ENCODE data around the gene DDAH1. TPM values are rescaled to one million over a fixed set of nuclear protein-coding genes. Genes with fewer than 3 reads are reported as not detected.

The DDAH1 gene
- polyA plus RNA-seq, 1 donor from 2014 or later, result 42.7 TPM

DNA sequence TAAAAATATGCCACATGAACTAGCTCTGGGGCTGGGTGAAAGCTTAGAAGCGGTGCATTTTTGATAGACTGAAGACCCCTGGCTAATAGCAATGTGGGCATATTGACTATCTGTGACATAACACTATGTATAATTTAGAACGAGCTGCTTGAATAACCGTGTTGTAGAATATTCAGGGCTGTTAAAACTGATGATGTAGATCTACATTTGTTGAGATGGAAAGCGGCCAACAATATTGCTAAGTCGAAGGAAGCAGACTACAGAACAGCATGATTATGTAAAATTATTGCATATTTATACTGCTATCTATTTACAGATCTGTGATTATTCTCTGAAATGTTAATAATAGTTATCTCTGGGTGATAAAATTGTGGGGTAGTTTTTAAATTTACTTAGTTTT lies 147.4 kb downstream of the DDAH1 start:
- Histone ChIP-seq H3F3A (ENCODE audit: insufficient read depth, low read length, poor library complexity, severe bottlenecking) (no peaks in the 10 kb centered on the region), H3K4me2 (ENCODE audit: low read length) (no peak overlapping the region), H3K9me2 (ENCODE audit: insufficient read depth, low read length) (no peaks in the 10 kb centered on the region), H3K27me3 (ENCODE audit: insufficient read depth, low read depth, low read length) (no peaks in the 10 kb centered on the region), H3K27ac (ENCODE audit: low read length) (no peak overlapping the region), H3K79me2 (replicated peaks; ENCODE audit: insufficient read depth, low read length) (no peaks in the 10 kb centered on the region), H4K20me1 (ENCODE audit: insufficient read depth) (no peaks in the 10 kb centered on the region), H3K36me3 (ENCODE audit: insufficient read depth, low read length) (peaks cover 3% of the 10 kb centered on the region), H3K4me3 (ENCODE audit: low read length) (no peak overlapping the region), H3K9me3 (ENCODE audit: low read length) (no peaks in the 10 kb centered on the region), H3K9ac (ENCODE audit: low read length) (no peak overlapping the region), H2AFZ (ENCODE audit: low read depth, low read length) (no peak overlapping the region)
- TF ChIP-seq RAD21 (conservative IDR thresholded peaks at IDR 0.05), result no peak

DNA sequence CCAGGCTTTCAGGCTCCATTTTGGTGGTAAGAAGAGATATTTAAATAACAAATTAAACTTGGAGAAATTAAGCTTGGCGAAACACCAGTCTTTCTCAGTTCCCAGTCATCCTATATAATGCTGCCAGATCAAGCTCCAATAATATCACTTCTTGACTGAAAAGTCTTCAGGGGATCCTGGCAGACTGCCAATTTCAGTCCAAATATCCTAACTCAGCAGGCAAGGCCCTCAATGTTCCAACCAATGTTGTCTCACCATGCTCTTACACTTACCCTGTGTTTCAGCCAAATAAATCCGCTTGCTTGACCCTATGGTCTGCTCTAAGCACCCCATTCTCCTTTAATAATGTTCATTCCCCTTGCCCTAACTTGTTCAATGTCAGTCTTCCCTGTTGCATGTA lies 148.6 kb downstream of the DDAH1 start:
- no peaks in the 10 kb centered on the region for H4K20me1 ChIP-seq (ENCODE audit: insufficient read depth)
- no peaks in the 10 kb centered on the region for H3F3A ChIP-seq (ENCODE audit: insufficient read depth, low read length, poor library complexity, severe bottlenecking)
- H3K9me3 ChIP-seq (ENCODE audit: low read length), result no peaks in the 10 kb centered on the region
- TF ChIP-seq EP300 (conservative IDR thresholded peaks at IDR 0.05; ENCODE audit: poor library complexity, severe bottlenecking) (no peak), MXI1 (conservative IDR thresholded peaks at IDR 0.05; ENCODE audit: poor library complexity, severe bottlenecking) (no peak), RAD21 (conservative IDR thresholded peaks at IDR 0.05) (no peak), TAF1 (IDR thresholded peaks at IDR 0.05; ENCODE audit: low read depth) (no peak), SMC3 (conservative IDR thresholded peaks at IDR 0.05; ENCODE audit: poor library complexity) (no peak), POLR2AphosphoS5 (IDR thresholded peaks at IDR 0.05) (no peak)
- TF ChIP-seq, protein P1, sequence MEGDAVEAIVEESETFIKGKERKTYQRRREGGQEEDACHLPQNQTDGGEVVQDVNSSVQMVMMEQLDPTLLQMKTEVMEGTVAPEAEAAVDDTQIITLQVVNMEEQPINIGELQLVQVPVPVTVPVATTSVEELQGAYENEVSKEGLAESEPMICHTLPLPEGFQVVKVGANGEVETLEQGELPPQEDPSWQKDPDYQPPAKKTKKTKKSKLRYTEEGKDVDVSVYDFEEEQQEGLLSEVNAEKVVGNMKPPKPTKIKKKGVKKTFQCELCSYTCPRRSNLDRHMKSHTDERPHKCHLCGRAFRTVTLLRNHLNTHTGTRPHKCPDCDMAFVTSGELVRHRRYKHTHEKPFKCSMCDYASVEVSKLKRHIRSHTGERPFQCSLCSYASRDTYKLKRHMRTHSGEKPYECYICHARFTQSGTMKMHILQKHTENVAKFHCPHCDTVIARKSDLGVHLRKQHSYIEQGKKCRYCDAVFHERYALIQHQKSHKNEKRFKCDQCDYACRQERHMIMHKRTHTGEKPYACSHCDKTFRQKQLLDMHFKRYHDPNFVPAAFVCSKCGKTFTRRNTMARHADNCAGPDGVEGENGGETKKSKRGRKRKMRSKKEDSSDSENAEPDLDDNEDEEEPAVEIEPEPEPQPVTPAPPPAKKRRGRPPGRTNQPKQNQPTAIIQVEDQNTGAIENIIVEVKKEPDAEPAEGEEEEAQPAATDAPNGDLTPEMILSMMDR (IDR thresholded peaks at IDR 0.05; ENCODE audit: poor library complexity, severe bottlenecking), result no peak
- TF ChIP-seq, protein P2, sequence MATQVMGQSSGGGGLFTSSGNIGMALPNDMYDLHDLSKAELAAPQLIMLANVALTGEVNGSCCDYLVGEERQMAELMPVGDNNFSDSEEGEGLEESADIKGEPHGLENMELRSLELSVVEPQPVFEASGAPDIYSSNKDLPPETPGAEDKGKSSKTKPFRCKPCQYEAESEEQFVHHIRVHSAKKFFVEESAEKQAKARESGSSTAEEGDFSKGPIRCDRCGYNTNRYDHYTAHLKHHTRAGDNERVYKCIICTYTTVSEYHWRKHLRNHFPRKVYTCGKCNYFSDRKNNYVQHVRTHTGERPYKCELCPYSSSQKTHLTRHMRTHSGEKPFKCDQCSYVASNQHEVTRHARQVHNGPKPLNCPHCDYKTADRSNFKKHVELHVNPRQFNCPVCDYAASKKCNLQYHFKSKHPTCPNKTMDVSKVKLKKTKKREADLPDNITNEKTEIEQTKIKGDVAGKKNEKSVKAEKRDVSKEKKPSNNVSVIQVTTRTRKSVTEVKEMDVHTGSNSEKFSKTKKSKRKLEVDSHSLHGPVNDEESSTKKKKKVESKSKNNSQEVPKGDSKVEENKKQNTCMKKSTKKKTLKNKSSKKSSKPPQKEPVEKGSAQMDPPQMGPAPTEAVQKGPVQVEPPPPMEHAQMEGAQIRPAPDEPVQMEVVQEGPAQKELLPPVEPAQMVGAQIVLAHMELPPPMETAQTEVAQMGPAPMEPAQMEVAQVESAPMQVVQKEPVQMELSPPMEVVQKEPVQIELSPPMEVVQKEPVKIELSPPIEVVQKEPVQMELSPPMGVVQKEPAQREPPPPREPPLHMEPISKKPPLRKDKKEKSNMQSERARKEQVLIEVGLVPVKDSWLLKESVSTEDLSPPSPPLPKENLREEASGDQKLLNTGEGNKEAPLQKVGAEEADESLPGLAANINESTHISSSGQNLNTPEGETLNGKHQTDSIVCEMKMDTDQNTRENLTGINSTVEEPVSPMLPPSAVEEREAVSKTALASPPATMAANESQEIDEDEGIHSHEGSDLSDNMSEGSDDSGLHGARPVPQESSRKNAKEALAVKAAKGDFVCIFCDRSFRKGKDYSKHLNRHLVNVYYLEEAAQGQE (IDR thresholded peaks at IDR 0.05; ENCODE audit: borderline replicate concordance), result no peak
- H2AFZ ChIP-seq (ENCODE audit: low read depth, low read length), result no peak overlapping the region
- peak overlapping the region; percentile 4 for H3K4me3 ChIP-seq (ENCODE audit: low read length)
- H3K79me2 ChIP-seq (replicated peaks; ENCODE audit: insufficient read depth, low read length), result no peaks in the 10 kb centered on the region
- no peak overlapping the region for H3K27ac ChIP-seq (ENCODE audit: low read length)
- no peaks in the 10 kb centered on the region for H3K27me3 ChIP-seq (ENCODE audit: insufficient read depth, low read depth, low read length)
- no peak overlapping the region for H3K9ac ChIP-seq (ENCODE audit: low read length)
- H3K9me2 ChIP-seq (ENCODE audit: insufficient read depth, low read length), result no peaks in the 10 kb centered on the region
- H3K4me2 ChIP-seq (ENCODE audit: low read length), result no peak overlapping the region
- peaks cover 3% of the 10 kb centered on the region for H3K36me3 ChIP-seq (ENCODE audit: insufficient read depth, low read length)

DNA sequence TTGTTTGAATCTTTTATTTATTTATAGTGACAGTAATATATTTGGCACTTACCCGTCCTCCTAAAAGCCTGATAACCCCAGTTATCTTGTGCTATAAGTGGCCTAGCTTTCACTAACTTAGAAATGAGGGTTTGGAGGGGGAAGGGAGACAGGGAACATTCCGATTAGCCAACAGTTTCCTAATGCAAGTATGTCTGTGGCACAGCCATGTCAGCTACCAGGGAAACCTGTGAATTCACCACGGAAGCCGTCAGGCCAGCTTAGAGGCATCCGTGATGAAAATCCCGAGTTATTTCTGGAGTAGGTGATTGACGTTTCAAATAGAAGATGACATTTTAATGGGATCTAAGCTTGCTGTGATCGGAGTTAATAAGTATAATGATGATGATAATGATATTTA lies 149.2 kb downstream of the DDAH1 start:
- no peaks in the 10 kb centered on the region for H3K79me2 ChIP-seq (replicated peaks; ENCODE audit: insufficient read depth, low read length)
- peak overlapping the region; percentile 7 for H3K4me2 ChIP-seq (ENCODE audit: low read length)

More for the DNA sequence above, 149.2 kb downstream of the DDAH1 start:
- TF ChIP-seq RAD21 (conservative IDR thresholded peaks at IDR 0.05), result no peak
- TF ChIP-seq EP300 (conservative IDR thresholded peaks at IDR 0.05; ENCODE audit: poor library complexity, severe bottlenecking), result peak; percentile 84
- TF ChIP-seq EZH2 (IDR thresholded peaks at IDR 0.05; ENCODE audit: borderline replicate concordance, insufficient read depth, low read length, poor library complexity, severe bottlenecking), result no peak
- TF ChIP-seq, protein P2 (IDR thresholded peaks at IDR 0.05; ENCODE audit: borderline replicate concordance), result peak; percentile 53
- TF ChIP-seq SMC3 (conservative IDR thresholded peaks at IDR 0.05; ENCODE audit: poor library complexity), result no peak
- TF ChIP-seq, protein P1 (IDR thresholded peaks at IDR 0.05; ENCODE audit: poor library complexity, severe bottlenecking), result no peak
- TF ChIP-seq TAF1 (IDR thresholded peaks at IDR 0.05; ENCODE audit: low read depth), result no peak
- no peak for TF ChIP-seq MXI1 (conservative IDR thresholded peaks at IDR 0.05; ENCODE audit: poor library complexity, severe bottlenecking)
- peak; percentile 79 for TF ChIP-seq POLR2AphosphoS5 (IDR thresholded peaks at IDR 0.05)
- Histone ChIP-seq H3F3A (ENCODE audit: insufficient read depth, low read length, poor library complexity, severe bottlenecking) (no peaks in the 10 kb centered on the region), H3K27ac (ENCODE audit: low read length) (no peak overlapping the region), H3K27me3 (ENCODE audit: insufficient read depth, low read depth, low read length) (no peaks in the 10 kb centered on the region), H4K20me1 (ENCODE audit: insufficient read depth) (no peaks in the 10 kb centered on the region), H2AFZ (ENCODE audit: low read depth, low read length) (no peak overlapping the region), H3K9me3 (ENCODE audit: low read length) (no peaks in the 10 kb centered on the region), H3K9me2 (ENCODE audit: insufficient read depth, low read length) (no peaks in the 10 kb centered on the region), H3K36me3 (ENCODE audit: insufficient read depth, low read length) (peaks cover 3% of the 10 kb centered on the region), H3K4me3 (ENCODE audit: low read length) (peak overlapping the region; percentile 4), H3K9ac (ENCODE audit: low read length) (no peak overlapping the region)

Data from neural cell (in vitro differentiated cells).